Stimulated activated CD8-positive, alpha-beta memory T cell treated with anti-CD3 and anti-CD28 coated beads, Interleukin-12 subunit alpha, Interleukin-12 subunit beta, amount 100 ng/mL, for 24 hours (primary cell): ENCODE data around the gene KRTAP10-11.
"Not testable (repeated sequence)": the region's sequence is repeated elsewhere in the genome, so short reads cannot be mapped to it uniquely, and the experiment has no call there.

Source experiments
- DNase-seq: peaks from one replicate; pipeline ENCODE4 v3.0.0-alpha.2; 2020; ENCODE audit errors: extremely low read depth

Gene KRTAP10-11

DNA sequence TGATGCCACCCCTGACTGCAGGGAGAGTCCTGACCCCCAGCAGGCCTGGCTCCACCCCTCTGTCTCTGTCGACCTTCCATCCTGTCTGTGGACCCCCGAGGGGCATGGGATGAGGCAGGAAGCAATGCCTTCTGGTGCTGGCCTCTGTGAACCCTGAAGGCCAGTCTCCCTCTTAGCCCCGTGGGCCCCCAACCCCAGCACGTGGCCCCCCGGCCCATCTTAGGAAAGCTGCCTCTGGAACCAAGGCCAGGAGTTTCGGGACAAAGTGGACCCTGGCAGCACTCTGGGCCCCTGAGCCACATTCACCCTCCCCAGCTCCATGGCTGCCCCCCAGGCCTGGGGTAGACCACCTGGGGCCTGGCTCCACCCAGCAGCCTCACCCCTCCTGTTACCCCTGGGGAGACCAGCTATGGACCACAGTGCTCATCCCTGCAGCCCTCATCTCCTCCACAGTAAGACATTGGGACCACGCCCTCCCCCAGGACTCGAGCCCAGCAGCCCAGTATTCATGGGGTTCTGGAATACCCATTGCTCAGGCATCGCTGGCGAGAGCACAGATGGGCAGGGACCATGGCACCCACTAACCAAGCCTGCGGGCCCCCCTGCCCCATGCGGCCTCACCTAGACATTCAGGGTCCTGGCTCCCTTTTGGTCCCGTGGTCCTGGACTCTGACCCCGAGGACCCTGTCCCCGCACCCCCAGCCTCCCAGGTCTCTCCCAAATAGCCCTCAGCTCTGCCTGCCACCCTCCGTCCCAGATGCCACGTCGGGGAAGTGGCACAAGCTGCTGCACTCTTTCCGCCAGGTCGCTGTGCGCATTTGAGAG, 7.5 kb upstream of the KRTAP10-11 start:
- DNase-seq, result not testable (repeated sequence)

DNA sequence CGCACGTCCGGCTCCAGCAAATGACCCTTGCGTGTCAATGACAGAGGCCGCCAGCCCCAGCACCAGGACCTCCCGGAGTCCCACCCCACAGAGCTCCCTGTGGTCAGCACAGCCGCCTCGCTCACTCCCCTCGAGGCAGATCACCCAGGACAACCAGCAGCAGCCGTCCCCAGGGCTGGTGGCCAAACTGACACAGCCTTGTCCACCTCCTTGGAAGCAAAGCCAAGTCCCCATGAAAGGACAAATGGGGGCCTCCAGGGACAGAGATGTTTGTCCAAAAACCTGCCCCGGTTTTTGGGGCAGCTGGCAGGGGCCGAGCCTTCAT, 6.9 kb upstream of the KRTAP10-11 start:
- DNase-seq, result no peak

DNA sequence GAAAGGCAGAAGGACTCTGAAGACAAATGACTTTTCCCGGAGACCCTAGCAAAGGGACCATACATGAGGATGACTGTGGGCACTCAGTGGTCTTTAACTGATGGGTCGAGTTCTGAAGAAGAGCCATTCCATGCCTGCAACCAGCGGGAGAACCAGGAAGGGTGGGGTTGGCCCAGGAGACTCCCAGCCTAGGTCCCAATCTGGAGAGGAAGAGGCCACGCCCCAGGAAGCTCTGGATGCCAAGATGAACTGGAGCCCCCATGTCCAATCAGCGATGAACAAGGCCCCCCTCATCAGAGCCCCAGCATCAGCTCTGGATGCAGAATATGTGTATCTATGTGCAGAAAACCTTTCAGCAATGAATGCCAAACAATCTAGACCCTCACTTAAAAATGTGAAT, 5.5 kb upstream of the KRTAP10-11 start:
- no peak for DNase-seq

DNA sequence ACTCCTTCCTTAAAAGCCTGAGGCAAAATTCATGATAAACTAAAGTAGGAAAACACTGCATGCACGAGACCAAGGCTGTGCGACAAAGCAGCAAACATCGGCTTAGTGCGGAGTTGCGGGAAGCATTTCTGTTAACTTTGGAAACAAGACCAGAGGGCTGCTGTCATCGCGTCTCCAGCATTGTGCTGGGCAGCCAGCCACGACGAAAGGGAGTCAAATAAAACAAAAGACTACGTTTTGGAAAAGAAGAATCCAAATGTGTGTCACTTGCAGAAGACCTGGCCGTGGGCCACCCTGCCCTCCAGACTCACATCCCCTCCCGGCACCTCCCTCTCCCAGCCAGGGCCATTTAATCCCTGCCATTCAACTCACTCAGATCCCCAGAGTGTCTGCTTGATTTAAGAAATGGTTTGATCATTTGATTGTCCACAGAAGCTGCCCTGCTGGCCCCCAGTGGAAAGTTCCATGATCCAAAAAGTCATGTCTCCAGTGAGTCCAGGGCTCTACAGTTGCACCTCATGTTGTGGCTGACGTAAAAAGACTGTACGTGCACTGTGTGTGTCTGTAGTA, 2.4 kb upstream of the KRTAP10-11 start:
- DNase-seq, result no peak

DNA sequence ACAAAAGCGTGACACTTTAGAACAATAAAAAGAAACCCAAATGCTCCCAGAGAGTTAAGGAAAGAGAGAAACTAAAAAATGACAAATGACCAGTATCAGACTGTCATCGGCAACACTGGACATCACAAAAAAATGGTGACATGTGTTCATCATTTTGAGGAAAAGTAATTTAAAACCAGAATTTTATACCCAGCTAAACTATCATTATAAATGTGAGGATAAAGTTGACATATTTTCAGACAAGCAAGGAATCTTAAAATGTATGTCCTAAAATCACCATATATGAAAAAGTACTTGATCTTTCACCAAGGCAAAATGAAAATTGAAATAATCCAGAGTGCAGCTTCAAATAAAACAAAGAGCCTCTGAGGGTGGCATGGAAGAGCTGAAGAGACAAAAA, 1.3 kb upstream of the KRTAP10-11 start:
- no peak for DNase-seq

DNA sequence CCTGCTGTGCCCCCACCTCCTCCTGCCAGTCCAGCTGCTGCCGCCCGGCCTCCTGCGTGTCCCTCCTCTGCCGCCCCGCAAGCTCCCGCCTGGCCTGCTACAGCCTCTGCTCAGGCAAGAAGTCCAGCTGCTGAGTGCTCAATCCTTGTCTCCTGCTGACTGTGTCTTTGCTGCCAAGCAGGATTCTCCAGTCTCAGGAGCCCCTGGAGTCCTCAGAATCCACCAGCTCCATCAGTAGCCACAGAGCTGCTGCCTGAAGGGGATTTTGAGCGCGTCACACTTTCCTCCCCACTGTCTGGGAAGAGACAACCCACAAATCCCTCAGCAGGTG, 973 bp downstream of the KRTAP10-11 start:
- DNase-seq, result no peak

DNA sequence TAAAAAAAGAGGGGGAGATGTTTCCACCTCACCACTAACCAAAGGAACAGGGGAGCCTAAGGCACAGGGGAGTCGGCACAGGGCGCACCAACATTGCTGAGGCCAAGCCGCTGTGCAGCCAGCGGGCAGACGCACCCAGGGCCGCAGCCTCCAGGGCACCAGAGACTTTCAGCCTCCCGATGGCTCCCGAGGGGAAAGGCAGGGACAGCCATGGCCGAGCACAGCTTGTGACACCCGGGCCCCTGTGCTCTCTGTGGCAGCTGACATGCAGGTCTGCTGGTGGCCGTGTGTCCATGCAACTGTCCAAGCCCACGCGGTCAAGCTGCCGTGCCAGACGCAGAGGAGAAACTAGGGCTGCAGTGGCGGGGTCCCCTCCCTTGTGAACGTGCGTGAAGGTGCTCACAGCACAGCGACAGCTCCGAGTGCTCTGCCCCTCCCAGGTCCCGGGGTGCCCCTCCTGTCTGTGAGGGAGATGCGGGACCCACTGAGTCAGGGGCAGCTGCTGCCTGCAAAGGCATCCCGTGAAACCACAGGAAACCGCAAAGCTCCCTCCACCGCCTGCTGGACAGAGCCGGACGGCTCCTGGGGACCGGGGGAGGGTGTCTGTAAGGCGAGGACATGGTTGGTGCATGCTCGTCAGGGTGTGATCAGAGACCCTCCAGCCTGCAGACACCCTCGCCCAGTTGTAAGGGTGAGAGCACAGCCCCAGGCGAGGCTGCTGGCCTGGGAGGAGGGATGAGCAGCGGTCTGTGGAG, 2.5 kb downstream of the KRTAP10-11 start:
- no peak for DNase-seq

DNA sequence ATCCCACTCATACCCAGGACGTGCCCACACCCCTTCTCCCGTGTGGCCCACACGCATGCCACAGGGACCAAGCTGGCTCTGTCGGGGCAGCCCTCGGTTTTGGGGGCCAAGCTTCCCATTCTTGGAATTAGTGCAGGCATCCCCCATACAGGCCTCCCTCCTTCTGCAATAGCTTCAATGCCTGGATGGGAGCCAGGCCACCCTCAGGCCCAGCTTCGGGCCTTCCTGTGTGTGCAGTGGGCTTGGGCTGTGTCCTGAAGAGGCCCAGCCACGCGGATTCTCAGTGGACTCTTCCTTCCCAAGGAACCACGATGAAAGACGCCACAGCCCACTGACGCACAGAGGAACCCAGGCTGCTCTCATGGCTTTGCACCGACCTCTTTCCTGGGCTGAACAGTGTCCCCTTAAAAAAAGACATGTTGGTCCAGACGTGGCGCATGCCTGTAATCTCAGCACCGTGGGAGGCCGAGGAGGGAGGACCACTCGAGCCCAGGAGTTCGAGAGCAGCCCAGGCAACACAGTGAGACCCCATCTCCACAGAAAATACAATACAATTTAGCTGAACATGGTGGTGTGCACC, 3.4 kb downstream of the KRTAP10-11 start:
- no peak for DNase-seq

DNA sequence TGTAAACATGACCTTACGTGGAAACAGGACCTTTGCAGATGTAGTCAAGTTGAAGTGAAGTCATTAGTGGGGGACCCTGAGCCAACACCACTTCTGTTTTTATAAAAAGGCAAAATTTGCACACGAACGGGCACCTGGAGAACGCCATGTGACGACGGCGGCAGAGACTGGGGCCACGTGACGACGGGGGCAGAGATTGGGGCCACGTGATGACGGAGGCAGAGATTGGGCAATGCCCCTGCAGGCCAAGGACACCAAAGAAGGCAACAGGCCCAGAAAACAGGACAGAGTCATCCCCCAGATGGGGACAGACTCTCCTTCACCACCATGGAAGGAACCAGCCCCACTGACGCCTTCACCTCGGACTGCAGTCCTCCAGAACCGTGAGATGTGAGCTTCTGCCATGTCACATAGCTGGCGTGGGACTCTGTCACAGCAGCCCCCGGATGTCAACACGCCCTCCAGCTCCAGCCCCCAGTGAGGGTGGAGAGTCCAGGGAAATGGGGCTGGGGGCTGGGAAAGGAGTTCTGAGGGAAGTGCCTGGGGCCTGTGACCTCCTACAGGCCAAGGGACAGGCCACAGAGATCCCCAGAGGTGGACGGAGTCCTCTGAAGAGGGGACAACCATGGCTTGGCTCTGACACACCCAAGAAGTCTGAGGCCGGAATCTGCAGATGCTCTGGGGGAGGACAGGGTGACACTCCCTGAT, 4.2 kb downstream of the KRTAP10-11 start:
- DNase-seq, result no peak

DNA sequence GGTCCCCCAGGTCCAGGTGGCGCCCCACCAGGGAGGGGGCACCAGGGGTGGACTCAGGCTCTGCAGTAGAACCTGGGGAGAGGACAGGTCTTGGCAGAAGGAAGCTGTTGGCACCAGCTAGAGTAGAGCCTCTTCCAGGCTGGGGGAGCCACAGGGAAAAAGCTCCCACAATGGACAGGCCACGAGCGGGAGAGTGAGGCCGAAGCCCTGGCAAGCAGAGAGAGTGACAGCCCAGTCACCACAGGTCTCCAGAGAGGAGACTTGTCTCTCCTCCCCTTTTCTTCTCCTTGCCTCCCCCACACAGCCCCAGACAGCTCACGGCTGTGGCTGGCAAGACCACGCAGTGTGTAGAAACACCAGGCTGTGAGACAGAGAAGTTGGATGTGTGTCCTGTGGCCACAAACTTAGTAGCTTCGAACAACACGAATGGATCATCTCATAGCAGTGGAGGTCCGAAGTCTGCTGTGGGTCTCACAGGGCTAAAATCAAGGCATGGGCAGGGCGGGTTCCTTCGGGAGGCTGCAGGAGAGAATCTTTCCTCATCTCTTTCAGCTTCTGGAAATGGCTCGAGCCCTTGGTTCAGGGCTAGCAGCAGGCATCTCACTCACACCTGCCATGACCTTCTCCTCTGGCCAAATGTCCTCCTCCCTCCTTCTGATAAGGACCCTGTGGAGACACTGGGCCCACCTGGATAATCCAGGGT, 4.9 kb downstream of the KRTAP10-11 start:
- DNase-seq, result no peak

DNA sequence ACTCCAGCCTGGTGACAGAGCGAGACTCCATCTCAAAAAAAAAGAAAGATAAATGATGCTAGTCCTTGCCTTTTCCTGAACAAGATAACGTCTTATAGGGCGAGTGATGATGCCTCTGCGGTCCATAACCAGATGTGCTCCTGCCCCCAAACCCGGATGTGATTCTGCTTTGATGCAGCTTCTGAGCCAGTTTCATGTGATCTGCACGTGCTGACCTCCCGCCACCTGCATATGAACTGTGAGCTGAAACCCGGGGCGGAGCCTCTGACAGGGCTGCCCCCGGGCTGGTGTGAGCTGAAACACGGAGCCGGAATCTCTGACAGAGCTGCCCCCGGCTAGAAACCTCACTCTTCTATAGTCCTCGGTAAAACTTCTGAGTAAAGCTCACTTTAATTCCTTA, 6.9 kb downstream of the KRTAP10-11 start:
- DNase-seq, result no peak

DNA sequence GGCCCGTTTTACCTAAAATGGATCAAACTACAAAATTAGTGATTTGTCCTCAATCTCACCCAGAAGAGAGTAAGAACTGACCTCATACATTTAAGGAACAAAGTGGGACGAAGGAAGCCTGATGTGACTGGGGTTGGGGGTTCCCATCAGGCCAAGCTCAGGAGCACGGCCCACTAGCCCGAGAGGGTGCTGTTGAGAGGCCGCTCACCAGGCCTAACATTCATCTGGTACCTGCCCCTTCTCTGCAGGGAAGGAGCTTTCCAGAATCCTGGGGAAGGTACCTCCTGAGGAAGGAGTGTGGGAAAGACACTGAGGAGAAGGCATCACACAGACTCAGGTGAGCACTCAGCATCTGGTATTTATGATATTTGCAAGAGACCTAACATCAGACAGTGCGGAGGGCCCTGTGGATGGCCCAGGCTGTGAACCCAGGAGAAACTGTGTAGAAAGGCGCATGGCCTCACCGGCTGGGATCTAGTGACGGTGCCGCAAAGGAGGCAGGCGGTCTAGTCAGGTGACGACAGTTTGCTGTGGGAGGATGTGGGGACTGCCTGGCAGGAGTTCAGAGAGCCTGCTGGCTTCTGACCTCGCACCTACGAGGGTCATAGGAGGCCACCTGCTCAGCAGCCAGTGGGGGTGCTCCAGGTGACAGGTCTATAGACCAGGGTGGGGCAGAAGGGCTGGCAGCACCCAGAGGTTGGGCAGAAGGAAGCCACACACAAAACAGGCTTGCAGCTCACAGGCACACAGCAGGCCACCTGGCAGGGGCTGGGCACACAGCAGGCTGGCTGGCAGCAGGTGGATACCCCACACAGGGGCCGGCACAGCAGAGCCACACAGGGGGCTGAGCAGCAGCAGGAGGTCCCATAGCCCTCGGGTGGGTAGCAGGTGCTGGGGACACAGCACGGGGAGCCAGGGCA, 7.7 kb downstream of the KRTAP10-11 start:
- no peak for DNase-seq

DNA sequence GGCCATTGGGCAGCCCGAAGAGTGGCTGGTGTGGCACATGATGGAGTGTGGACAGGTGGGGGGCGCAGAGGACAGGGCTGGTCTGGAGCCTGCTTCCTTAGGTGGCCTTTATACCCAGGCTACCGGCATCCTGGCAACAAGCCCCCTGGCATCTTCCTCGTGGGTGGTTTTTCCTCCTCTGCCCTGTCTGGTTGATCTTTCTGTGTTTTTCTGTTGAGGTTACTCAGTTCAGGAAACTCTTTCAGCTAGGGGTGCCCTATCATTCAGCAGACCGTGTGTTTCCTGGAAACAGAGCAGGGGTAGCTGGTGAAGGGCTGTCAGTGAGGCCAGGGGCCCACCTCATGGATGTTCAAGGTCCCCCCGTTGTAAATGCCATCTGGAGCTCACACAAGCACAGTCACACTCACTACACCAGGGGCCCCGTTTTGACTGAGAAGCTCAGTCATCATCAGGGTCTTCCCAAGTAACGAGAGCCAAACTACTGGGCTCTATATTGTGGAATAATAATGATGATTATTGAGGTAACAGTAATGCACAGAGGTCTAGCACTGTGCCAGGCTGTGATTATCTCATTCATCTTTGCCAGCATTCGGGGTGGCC, 8.5 kb downstream of the KRTAP10-11 start, which contains the start of gene KRTAP12-4:
Gene KRTAP12-4 (minus strand): TSS at position 84 of the 600 bp plus-strand sequence. CDS start 45 bp downstream, at position 39.
- DNase-seq, result no peak

DNA sequence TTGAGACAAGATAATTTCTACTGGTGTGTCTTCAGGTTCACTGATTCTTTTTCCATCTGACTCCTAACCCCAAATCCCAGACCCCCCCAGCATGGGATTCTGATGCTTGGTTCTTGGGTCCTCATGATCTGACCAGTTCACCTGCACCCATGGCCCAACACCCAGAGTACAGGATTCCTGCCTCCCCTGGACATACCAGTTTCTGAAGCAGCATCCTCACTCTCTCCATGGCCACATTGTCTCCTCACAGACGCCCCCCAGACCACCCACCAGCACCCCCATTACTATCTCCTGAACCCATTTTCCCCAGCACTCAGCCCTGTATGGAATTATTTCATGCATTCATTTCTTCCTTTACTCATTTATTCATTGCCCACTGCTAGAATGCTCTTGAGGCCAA, 10.7 kb downstream of the KRTAP10-11 start:
- DNase-seq, result no peak

DNA sequence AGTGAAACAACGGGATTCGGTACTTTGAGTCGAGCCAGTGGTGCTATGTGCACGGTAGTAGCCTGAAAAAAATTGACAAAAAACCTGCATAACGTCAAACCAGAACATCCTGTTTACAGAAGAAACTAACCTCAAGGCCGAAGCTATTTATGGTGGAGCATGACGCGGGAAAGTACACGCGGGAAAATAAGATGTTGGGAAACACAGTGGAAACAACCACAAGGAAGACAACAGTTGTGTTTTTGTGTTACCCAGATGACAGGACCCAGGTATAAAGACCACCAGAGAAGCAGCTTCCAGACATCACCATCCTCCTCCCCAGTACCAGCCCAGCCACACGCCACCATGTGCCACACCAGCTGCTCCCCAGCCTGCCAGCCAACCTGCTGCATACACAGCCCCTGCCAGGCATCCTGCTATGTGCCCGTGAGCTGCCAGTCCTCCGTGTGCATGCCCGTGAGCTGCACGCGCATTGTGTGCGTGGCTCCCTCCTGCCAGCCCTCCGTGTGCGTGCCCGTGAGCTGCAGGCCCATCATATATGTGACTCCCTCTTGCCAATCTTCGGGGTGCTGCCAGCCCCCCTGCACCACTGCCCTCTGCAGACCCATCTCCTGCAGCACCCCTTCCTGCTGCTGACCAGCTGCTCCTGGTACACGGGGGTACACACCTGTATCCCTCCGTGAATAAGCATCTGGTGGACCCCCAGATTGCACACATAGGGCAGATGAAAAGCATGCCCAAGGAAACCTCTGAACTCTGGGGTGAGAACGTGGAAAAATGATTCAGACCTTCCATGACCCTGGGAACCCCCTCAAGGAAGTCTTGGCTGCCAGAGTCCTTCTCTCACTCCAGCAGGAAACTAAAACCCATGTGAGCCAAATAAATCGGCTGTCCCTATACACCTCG, 11.7 kb downstream of the KRTAP10-11 start, which contains the start of gene KRTAP12-3:
Gene KRTAP12-3 (plus strand): TSS at position 298 of the 906 bp plus-strand sequence. CDS start 48 bp downstream, at position 346.
- no peak for DNase-seq

DNA sequence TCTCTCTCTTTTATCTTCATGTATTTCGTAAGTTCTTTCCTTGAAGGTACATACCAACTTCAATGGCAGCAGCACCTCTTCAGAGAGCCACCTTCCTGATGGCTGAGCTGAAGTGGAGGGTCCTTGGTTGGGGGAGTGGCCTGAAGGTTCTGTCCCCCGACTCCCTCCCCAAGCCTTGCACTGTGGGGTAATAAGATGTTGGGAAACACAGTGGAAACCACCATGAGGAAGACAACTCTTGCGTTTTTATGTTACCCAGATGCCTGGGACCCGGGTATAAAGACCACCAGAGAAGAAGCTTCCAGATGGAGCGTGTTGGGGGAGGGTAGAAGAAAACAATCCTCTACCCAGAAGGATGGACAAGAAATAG, 12.3 kb downstream of the KRTAP10-11 start:
- no peak for DNase-seq

DNA sequence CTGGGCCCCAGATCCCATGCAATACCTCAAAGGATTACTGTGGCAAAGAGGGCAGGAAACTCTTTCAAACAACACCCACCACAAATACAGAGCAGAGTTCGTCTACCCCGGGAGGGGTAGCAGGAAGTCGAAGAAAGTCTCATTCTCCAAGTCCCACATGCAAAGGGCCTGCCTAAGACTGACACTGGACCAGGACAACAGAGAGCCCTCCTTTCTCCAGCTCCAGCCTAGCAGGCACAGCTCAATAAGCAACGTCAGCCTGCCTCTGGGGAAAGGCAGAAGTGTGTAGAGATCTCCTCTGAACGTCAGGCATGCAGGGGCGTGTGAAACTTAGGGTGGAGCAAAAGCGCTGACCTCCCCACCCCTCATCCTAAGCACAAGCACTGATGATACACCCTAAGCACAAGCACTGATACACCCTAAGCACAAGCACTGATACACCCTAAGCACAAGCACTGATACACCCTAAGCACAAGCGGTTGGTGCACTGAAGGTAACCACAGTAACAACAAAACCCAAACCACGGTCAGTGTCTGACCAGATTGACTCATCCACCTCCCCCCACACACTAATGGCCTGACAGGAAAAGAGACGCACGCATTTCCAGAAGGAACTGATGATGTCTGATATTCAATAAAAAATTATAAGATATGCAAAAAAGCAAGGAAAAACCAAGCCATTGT, 12.8 kb downstream of the KRTAP10-11 start:
- no peak for DNase-seq

DNA sequence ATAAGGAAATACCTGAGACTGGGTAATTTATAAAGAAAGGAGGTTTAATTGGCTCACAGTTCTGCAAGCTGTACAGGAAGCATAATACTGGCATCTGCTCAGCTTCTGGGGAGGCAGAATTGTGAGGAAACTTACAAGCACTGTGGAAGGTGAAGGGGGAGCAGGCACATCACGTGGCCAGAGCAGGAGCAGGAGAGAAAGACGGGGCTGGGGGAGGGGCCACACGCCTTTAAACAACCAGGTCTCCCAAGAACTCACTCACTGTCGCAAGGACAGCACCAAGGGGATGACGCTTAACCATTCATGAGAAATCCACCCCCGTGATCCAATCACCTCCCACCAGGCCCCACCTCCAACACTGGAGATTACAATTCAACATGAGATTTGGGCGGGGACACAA, 15.4 kb downstream of the KRTAP10-11 start:
- not testable (repeated sequence) for DNase-seq
